Uterus (tissue), 4 donors: ENCODE results near the gene SIRT3. TPM values are rescaled to one million over a fixed set of nuclear protein-coding genes. Genes with fewer than 3 reads are reported as not detected.

Experiments
- DNase-seq, 2 donors: peaks; one replicate each; pipeline ENCODE4 v3.0.0-alpha.2; 2019 to 2020
- H3K27ac ChIP-seq, 2 donors: fragments of 200-600 bp; sonication (generic); 1 replicate in 1 of 2; 2 replicates in 1 of 2; pipeline ENCODE4 v1.5.1; 2016 to 2018
- H3K27me3 ChIP-seq, 2 donors: fragments of 200-600 bp; sonication (generic); one replicate each; pipeline ENCODE4 v1.5.1; 2018 to 2019; ENCODE audit warnings: control low read depth in 1 of 2
- H3K36me3 ChIP-seq, 2 donors: fragments of 200-600 bp; sonication (generic); one replicate each; pipeline ENCODE4 v1.5.1; 2019; ENCODE audit warnings: control low read depth in 1 of 2
- H3K4me1 ChIP-seq, 2 donors: fragments of 200-600 bp; sonication (generic); one replicate each; pipeline ENCODE4 v1.5.1; 2018 to 2019; ENCODE audit warnings: control low read depth in 1 of 2
- H3K4me3 ChIP-seq, 2 donors: fragments of 200-600 bp; sonication (generic); 1 replicate in 1 of 2; 2 replicates in 1 of 2; pipeline ENCODE4 v1.5.1; 2018 to 2019; ENCODE audit warnings: mild to moderate bottlenecking in 1 of 2
- H3K9me3 ChIP-seq, 2 donors: fragments of 200-600 bp; sonication (generic); one replicate each; pipeline ENCODE4 v1.5.1; 2019; ENCODE audit warnings: control low read depth in 1 of 2
- POLR2A ChIP-seq, 2 donors: fragments of 450-650 bp; IDR thresholded peaks; one replicate each; pipeline ENCODE4 v1.6.1; 2016; ENCODE audit warnings: antibody characterized with exemption in 2 of 2, mild to moderate bottlenecking in 1 of 2, moderate library complexity in 1 of 2
- intact Hi-C: fragments of 100-400 bp; cut with DNase I; formaldehyde crosslinking; loops from one replicate; pipeline ENCODE4 v1.15.1; 2023; ENCODE audit warnings: low total_unique reads
- total RNA-seq, 4 donors: library from RNA; depleted of rRNA in 3 of 4; stranded (reverse); fragments of >200 nt in 3 of 4; gene quantifications; one replicate each; pipeline versions ENCODE4 v1.1.0 to v1.2.4, GENCODE V29; 2014 to 2023
- TF ChIP-seq, protein P1 (sequence below), 4 experiments: fragments of 200-600 bp in 2 of 4; fragments of 450-650 bp in 2 of 4; sonication (generic) in 2 of 4; IDR thresholded peaks; one replicate each; pipeline ENCODE4 v1.5.1; 2016 to 2019; ENCODE audit warnings: antibody characterized with exemption in 4 of 4, mild to moderate bottlenecking in 2 of 4, moderate library complexity in 1 of 4
- donor health status: DM: yes; HTN: yes; CAD: no.

SIRT3 gene
- total RNA-seq, 4 donors from 2014 or later = 1.5 to 25.9 (median 9.8) TPM

DNA sequence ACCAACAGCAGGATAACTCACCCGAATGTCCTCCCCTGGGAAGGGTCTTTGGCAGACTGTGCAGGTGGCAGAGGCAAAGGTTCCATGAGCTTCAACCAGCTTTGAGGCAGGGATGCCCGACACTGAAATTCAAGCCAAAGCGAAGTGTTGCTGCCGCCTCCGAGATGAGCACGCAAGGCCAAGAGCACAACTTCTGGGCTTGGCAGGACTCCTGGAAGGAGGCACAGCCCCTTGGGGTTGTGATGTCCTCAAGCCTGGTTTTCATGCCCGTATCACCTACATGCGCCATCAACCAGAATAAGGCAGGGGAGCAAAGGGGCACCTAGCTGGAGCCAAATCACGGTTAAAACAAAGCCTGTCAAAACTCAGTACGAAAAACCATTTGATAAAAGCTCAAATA lies 5.7 kb downstream of the SIRT3 start:
- no peak for DNase-seq
- Histone ChIP-seq H3K27ac (no peak overlapping the region), H3K9me3 (no peaks in the 10 kb centered on the region), H3K4me3 (no peak overlapping the region), H3K4me1 (peaks cover 3% of the 10 kb centered on the region in 2 donors), H3K36me3 (no peaks in the 10 kb centered on the region), H3K27me3 (no peaks in the 10 kb centered on the region)
- intact Hi-C loops = no loop called here
- TF ChIP-seq, protein P1, sequence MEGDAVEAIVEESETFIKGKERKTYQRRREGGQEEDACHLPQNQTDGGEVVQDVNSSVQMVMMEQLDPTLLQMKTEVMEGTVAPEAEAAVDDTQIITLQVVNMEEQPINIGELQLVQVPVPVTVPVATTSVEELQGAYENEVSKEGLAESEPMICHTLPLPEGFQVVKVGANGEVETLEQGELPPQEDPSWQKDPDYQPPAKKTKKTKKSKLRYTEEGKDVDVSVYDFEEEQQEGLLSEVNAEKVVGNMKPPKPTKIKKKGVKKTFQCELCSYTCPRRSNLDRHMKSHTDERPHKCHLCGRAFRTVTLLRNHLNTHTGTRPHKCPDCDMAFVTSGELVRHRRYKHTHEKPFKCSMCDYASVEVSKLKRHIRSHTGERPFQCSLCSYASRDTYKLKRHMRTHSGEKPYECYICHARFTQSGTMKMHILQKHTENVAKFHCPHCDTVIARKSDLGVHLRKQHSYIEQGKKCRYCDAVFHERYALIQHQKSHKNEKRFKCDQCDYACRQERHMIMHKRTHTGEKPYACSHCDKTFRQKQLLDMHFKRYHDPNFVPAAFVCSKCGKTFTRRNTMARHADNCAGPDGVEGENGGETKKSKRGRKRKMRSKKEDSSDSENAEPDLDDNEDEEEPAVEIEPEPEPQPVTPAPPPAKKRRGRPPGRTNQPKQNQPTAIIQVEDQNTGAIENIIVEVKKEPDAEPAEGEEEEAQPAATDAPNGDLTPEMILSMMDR (IDR thresholded peaks at IDR 0.05) = no peak
- no peak for TF ChIP-seq POLR2A (IDR thresholded peaks at IDR 0.05)

DNA sequence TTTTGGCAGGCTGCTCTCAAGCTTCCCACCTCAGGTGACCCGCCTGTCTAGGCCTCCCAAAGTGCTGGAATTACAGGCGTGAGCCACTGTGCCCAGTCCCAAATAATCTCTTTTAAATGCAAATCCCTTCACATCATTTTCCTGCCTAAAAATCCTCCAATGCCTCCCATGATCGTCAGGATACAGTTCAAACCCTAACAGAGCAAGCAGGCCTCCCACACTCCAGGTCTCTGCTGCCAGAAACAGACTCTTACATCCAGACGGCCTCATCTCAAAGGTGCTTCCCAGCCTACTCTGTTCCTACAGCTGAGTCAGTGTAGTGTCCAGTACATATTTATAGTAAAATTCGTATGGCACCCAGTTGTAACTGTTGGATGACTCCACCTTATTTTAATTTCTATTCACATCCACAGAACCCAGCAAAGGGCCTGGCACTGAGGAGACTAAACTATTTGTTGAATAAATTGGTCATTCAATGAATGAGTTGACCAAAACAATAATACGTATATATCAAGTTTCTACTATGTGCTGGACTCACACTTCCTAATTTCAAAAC lies 8.2 kb downstream of the SIRT3 start:
- no peak for DNase-seq
- intact Hi-C loops = no loop called here

DNA sequence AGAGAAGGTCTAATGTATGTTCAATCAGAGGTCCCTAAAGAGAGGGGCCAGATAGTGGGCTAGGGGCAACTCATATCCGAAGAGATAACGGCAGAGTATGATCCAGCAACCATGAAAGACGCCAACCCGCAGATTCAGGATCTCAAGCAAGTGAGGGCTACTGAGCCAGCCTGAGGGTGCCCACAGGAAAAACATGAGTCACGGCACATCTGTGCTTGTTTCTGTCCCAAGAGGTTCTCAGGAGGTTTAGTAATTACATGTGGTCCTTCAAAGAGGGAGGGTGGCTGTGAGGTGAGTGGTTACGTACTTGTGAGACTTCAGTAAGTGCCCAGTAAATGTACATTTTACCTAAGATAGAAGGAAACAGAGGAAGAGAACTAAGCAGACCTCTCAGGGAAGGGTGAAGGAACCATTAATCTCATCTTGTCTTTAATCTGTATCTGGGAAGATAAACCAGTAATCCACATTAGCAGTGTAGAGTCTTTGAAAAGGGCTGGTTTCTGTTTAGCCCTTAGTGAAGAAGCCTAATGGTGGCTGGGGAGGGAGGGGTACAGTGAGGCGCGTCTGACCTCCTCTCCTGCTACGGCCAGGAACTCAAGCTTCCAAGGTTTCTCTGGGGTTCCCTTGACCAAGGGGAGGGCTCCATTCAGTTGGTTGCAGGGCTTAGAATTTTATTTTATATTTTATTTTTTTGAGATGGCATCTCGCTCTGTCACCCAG lies 10.2 kb downstream of the SIRT3 start:
- Histone ChIP-seq H3K9me3 (no peaks in the 10 kb centered on the region), H3K36me3 (no peaks in the 10 kb centered on the region), H3K27me3 (no peaks in the 10 kb centered on the region), H3K4me3 (no peak overlapping the region), H3K27ac (no peak overlapping the region), H3K4me1 (no peaks in the 10 kb centered on the region)
- no peak for DNase-seq
- TF ChIP-seq, protein P1 (IDR thresholded peaks at IDR 0.05) = no peak
- no peak for TF ChIP-seq POLR2A (IDR thresholded peaks at IDR 0.05)
- intact Hi-C loops = no loop called here

More for the DNA sequence above, 8.2 kb downstream of the SIRT3 start:
- no peak overlapping the region for H3K27ac ChIP-seq
- no peak overlapping the region for H3K4me3 ChIP-seq
- no peaks in the 10 kb centered on the region for H3K9me3 ChIP-seq
- H3K27me3 ChIP-seq = no peaks in the 10 kb centered on the region
- no peaks in the 10 kb centered on the region for H3K36me3 ChIP-seq
- no peaks in the 10 kb centered on the region for H3K4me1 ChIP-seq
- TF ChIP-seq, protein P1 (IDR thresholded peaks at IDR 0.05) = no peak
- TF ChIP-seq POLR2A (IDR thresholded peaks at IDR 0.05) = no peak

DNA sequence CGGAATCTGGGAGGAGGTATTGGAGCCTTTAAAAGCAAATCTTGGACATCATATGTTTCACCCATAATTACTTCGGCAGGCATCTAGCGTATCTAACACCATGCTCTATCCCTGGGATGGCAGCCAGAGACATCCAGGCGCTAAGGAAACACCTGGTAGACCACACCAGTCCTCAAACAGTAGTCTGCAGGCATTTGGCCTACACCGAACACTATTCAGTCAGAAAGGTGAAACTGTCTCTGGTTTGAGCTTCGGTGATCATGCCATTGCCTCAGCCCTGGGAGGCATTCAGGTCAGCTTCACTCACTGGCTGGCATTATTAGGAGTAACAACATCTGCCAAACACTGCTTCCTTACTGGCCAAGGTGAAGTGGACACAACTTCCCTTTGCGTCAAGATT lies 11.7 kb downstream of the SIRT3 start:
- Histone ChIP-seq H3K4me3 (no peak overlapping the region), H3K9me3 (no peaks in the 10 kb centered on the region), H3K36me3 (no peaks in the 10 kb centered on the region), H3K27ac (no peak overlapping the region), H3K27me3 (no peaks in the 10 kb centered on the region), H3K4me1 (no peaks in the 10 kb centered on the region)
- DNase-seq = no peak
- TF ChIP-seq, protein P1 (IDR thresholded peaks at IDR 0.05) = no peak
- TF ChIP-seq POLR2A (IDR thresholded peaks at IDR 0.05) = no peak
- intact Hi-C loops = no loop called here

DNA sequence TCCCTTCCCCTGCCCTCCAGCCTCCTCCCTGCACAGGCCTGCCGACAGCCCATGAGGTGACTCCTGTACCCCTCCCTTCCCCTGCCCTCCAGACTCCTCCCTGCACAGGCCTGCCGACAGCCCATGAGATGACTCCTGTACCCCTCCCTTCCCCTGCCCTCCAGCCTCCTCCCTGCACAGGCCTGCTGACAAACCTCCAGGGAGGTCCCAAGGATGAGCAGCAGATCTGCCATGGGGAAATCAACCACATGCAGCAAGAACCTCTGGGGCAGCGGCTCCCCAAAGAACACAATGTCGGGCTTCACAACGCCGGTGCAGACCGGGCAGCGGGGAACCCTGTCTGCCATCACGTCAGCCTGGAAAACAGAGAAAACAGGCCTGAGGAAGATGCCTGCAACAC lies 12.3 kb downstream of the SIRT3 start:
- no peak overlapping the region for H3K4me3 ChIP-seq
- intact Hi-C loops = no loop called here
- no peak for TF ChIP-seq POLR2A (IDR thresholded peaks at IDR 0.05)
- TF ChIP-seq, protein P1 (IDR thresholded peaks at IDR 0.05) = no peak
- no peak overlapping the region for H3K27ac ChIP-seq
- no peaks in the 10 kb centered on the region for H3K4me1 ChIP-seq
- no peaks in the 10 kb centered on the region for H3K36me3 ChIP-seq
- H3K9me3 ChIP-seq = no peaks in the 10 kb centered on the region
- no peaks in the 10 kb centered on the region for H3K27me3 ChIP-seq
- no peak for DNase-seq
